Inflammatory macrophage treated with lipopolysaccharide for 1 hour (primary cell): ENCODE measurements around the gene OTOP2.
"Not testable (repeated sequence)": the region's sequence is repeated elsewhere in the genome, so short reads cannot be mapped to it uniquely, and the experiment has no call there.

Experiments used
- DNase-seq, 2 donors: peaks; one replicate each; pipeline ENCODE4 v3.0.0-alpha.2; 2020 to 2022

Gene OTOP2

GRCh38 chr17:74953134-74953687, 29.1 kb downstream of the OTOP2 start:
- DNase-seq = no peak

GRCh38 chr17:74954115-74954514, 30.0 kb downstream of the OTOP2 start:
- DNase-seq = no peak

GRCh38 chr17:74954665-74955421, 30.8 kb downstream of the OTOP2 start:
- no peak for DNase-seq

GRCh38 chr17:74956093-74956492, 32.0 kb downstream of the OTOP2 start:
- no peak for DNase-seq

- DNase-seq = peak; percentile 13 to 92
Observed at GRCh38 chr17:74957935-74958740, 34.1 kb downstream of the OTOP2 start.

- peak in 1 of 2 donors; percentile 22 for DNase-seq
Observed at GRCh38 chr17:74959826-74960515, 35.9 kb downstream of the OTOP2 start.

- DNase-seq = peak in 1 of 2 donors; percentile 25
Observed at GRCh38 chr17:74960570-74961342, 36.7 kb downstream of the OTOP2 start.

GRCh38 chr17:74961657-74962350, 37.7 kb downstream of the OTOP2 start:
- peak; percentile 56 to 92 for DNase-seq

GRCh38 chr17:74962622-74963394, 38.7 kb downstream of the OTOP2 start:
- DNase-seq = no peak

- no peak for DNase-seq
Observed at GRCh38 chr17:74963656-74964055, 39.6 kb downstream of the OTOP2 start.

GRCh38 chr17:74964246-74964761, 40.2 kb downstream of the OTOP2 start:
- DNase-seq = no peak

- no peak for DNase-seq
Observed at GRCh38 chr17:74964988-74965622, 41.0 kb downstream of the OTOP2 start.

- DNase-seq = no peak
Observed at GRCh38 chr17:74968361-74968780, 44.3 kb downstream of the OTOP2 start.

- DNase-seq = not testable (repeated sequence)
Observed at GRCh38 chr17:74969501-74969900, 45.4 kb downstream of the OTOP2 start.

- DNase-seq = no peak
Observed at GRCh38 chr17:74970395-74970794, 46.3 kb downstream of the OTOP2 start.

- DNase-seq = no peak
Observed at GRCh38 chr17:74971069-74971841, 47.2 kb downstream of the OTOP2 start.

- no peak for DNase-seq
Observed at GRCh38 chr17:74971842-74972106, 47.7 kb downstream of the OTOP2 start.

GRCh38 chr17:74972107-74972972, 48.3 kb downstream of the OTOP2 start, which contains the start of gene HID1:
Gene HID1, minus strand, starts transcription at chr17:74972759. Its CDS starts 103 bp downstream, at chr17:74972656.
- DNase-seq = peak in 1 of 2 donors; percentile 15
